PC-3 (cell line): ENCODE data around the gene KIFC1. TPM values are rescaled to one million over a fixed set of nuclear protein-coding genes. Genes with fewer than 3 reads are reported as not detected.

ENCODE experiments used
- ATAC-seq: fragments of 200-7000 bp; cut with Tn5 transposase; 2 replicates; pipeline ENCODE4 v1.9.1; 2020; ENCODE audit warnings: mild to moderate bottlenecking, moderate library complexity
- BruUV-seq: library from RNA; stranded (reverse); fragments of 400-500 nt; replicated peaks from 2 replicates; lab custom pipeline; 2021; lab: Mats Ljungman, UMichigan
- CTCF ChIA-PET: fragments of 300-600 bp; sonication (Branson Sonifier 250); formaldehyde crosslinking; loops from one replicate; lab custom pipeline; 2022; ENCODE audit warnings: antibody characterized with exemption; lab: Charles Lee
- POLR2A ChIA-PET: fragments of 300-600 bp; sonication (Branson Sonifier 250); formaldehyde crosslinking; loops from one replicate; lab custom pipeline; 2022; ENCODE audit warnings: antibody characterized with exemption; ENCODE audit not compliant: unreplicated experiment; lab: Charles Lee
- DNase-seq: peaks from one replicate; pipeline ENCODE4 v3.0.0-alpha.2; 2015
- H2AFZ ChIP-seq: fragments of 300-600 bp; sonication (generic); 2 replicates; pipeline ENCODE4 v1.6.0; 2016; ENCODE audit warnings: antibody characterized with exemption, low read length
- H3F3A ChIP-seq: fragments of 300-600 bp; sonication (generic); one replicate; pipeline ENCODE4 v1.6.0; 2017; ENCODE audit warnings: antibody characterized with exemption, low read length, control low read depth, mild to moderate bottlenecking; ENCODE audit not compliant: unreplicated experiment
- H3K27ac ChIP-seq: fragments of 300-600 bp; sonication (generic); 2 replicates; pipeline ENCODE4 v1.5.1; 2016; ENCODE audit warnings: mild to moderate bottlenecking, low read length
- H3K27me3 ChIP-seq: fragments of 300-600 bp; sonication (generic); 2 replicates; pipeline ENCODE4 v1.6.1; 2016; ENCODE audit warnings: low read length, mixed read lengths
- H3K36me3 ChIP-seq: fragments of 300-600 bp; sonication (generic); 2 replicates; pipeline ENCODE4 v1.6.1; 2016; ENCODE audit warnings: low read depth, mixed run types, low read length, mixed read lengths
- H3K4me1 ChIP-seq: fragments of 300-600 bp; sonication (generic); 2 replicates; pipeline ENCODE4 v1.5.1; 2016; ENCODE audit warnings: low read length; ENCODE audit not compliant: insufficient read depth
- H3K4me2 ChIP-seq: fragments of 300-600 bp; sonication (generic); 2 replicates; pipeline ENCODE4 v1.6.0; 2016; ENCODE audit warnings: low read length
- H3K4me3 ChIP-seq: fragments of 300-600 bp; sonication (generic); 2 replicates; pipeline ENCODE4 v1.5.1; 2016; ENCODE audit warnings: mild to moderate bottlenecking, low read length, mixed read lengths
- H3K79me2 ChIP-seq: fragments of 300-600 bp; sonication (generic); 2 replicates; pipeline ENCODE4 v1.6.1; 2017; ENCODE audit warnings: low read length, mixed read lengths
- H3K9ac ChIP-seq: fragments of 300-600 bp; sonication (generic); 2 replicates; pipeline ENCODE4 v1.6.0; 2016; ENCODE audit warnings: mild to moderate bottlenecking, low read length
- H3K9me2 ChIP-seq: fragments of 300-600 bp; sonication (generic); replicated peaks from 2 replicates; pipeline ENCODE4 v1.6.1; 2016; ENCODE audit warnings: mixed run types, low read length, mixed read lengths
- H3K9me3 ChIP-seq: fragments of 300-600 bp; sonication (generic); 2 replicates; pipeline ENCODE4 v1.6.1; 2016; ENCODE audit warnings: low read length, mixed read lengths
- H4K20me1 ChIP-seq: fragments of 300-600 bp; sonication (generic); 2 replicates; pipeline ENCODE4 v1.6.1; 2016; ENCODE audit warnings: low read length, mixed read lengths
- EZH2 ChIP-seq: fragments of 300-600 bp; sonication (generic); IDR thresholded peaks from one replicate; pipeline ENCODE4 v1.6.1; 2017; ENCODE audit warnings: antibody characterized with exemption, mild to moderate bottlenecking, low read length; ENCODE audit not compliant: unreplicated experiment
- EZH2phosphoT487 ChIP-seq: fragments of 300-600 bp; sonication (generic); IDR thresholded peaks from 2 replicates; pipeline ENCODE4 v1.6.1; 2018; ENCODE audit warnings: mild to moderate bottlenecking, antibody characterized with exemption, low read length, borderline replicate concordance
- intact Hi-C: fragments of 100-400 bp; cut with micrococcal nuclease; formaldehyde crosslinking; loops from 2 replicates; pipeline ENCODE4 v1.9.0; 2023
- total RNA-seq: library from RNA; depleted of rRNA; stranded (reverse); fragments of >200 nt; gene quantifications from 2 replicates; pipeline ENCODE4 v1.2.3, GENCODE V29; 2014
- TF ChIP-seq, protein P1 (sequence below): fragments of 300-600 bp; sonication (generic); conservative IDR thresholded peaks from 2 replicates; pipeline ENCODE4 v1.5.1; 2017; ENCODE audit warnings: antibody characterized with exemption, low read depth, mild to moderate bottlenecking, low read length

The KIFC1 gene
- total RNA-seq, 1 experiment from 2014 or later, result 66.7 TPM

DNA sequence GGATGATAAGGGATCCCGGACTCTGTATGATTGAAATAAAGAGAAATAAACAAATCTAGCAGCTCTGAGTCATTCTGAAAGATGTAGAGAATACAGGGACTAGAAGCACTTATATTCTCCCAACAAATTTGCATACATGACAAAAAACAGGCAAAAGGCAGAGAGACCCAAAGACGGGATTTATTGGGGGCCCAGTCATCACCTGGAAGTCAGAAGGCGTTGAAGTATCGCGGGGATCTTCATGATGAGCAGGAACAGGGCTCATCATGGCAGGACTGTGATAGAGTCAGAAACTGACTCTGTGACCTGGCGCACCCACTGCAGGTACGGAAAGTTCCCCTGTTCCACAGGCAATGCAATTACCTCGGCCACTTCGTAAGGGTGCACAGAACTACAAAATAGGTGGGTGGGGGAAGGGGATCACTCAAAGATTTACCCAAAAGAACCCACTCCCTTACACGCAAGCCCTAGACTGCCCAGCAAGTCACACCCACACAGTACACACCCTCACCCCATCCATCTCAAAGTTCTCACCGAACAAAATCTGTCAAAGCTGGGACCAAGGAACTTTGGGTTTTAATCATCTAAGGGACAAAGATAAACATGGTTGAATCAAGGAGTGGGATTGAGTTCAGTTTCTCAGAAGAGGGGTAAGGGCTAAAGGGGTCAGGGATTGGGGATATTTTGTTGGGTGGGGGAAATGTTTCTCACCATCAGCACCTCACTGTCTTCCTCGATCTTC is 24.9 kb downstream of the KIFC1 start:
- no peaks in the 10 kb centered on the region for H4K20me1 ChIP-seq
- no TSS peak for BruUV-seq
- no peak overlapping the region for H2AFZ ChIP-seq
- H3K36me3 ChIP-seq, result peaks cover 21% of the 10 kb centered on the region; the same call in 1 of the 2 replicates
- peak overlapping the region; percentile 99 for H3K4me2 ChIP-seq
- no peak for DNase-seq
- H3K27ac ChIP-seq, result peak overlapping the region; percentile 82
- peaks cover 29% of the 10 kb centered on the region for H3K79me2 ChIP-seq
- intact Hi-C loops, result loop anchor here (10.0 kb wide), 1 partner anchor 212 kb away; the partner anchor contains the start of genes HSD17B8, RING1, RXRB and SLC39A7
- H3K27me3 ChIP-seq, result no peaks in the 10 kb centered on the region
- ChIA-PET CTCF (interaction anchor here (0.5 kb wide), 1 partner anchor 32 kb away, joined by 3 read pairs; no protein-coding TSS in a partner anchor), POLR2A (no interaction called here)
- H3K9me2 ChIP-seq, result no peaks in the 10 kb centered on the region
- no peaks in the 10 kb centered on the region for H3K9me3 ChIP-seq
- peaks cover 28% of the 10 kb centered on the region for H3K4me1 ChIP-seq
- peak overlapping the region; percentile 86 for H3K9ac ChIP-seq
- no peak for ATAC-seq
- peak overlapping the region; percentile 81 for H3K4me3 ChIP-seq
- no peaks in the 10 kb centered on the region for H3F3A ChIP-seq
- TF ChIP-seq EZH2phosphoT487 (no peak), EZH2 (no peak)
- TF ChIP-seq, protein P1, sequence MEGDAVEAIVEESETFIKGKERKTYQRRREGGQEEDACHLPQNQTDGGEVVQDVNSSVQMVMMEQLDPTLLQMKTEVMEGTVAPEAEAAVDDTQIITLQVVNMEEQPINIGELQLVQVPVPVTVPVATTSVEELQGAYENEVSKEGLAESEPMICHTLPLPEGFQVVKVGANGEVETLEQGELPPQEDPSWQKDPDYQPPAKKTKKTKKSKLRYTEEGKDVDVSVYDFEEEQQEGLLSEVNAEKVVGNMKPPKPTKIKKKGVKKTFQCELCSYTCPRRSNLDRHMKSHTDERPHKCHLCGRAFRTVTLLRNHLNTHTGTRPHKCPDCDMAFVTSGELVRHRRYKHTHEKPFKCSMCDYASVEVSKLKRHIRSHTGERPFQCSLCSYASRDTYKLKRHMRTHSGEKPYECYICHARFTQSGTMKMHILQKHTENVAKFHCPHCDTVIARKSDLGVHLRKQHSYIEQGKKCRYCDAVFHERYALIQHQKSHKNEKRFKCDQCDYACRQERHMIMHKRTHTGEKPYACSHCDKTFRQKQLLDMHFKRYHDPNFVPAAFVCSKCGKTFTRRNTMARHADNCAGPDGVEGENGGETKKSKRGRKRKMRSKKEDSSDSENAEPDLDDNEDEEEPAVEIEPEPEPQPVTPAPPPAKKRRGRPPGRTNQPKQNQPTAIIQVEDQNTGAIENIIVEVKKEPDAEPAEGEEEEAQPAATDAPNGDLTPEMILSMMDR, result no peak

DNA sequence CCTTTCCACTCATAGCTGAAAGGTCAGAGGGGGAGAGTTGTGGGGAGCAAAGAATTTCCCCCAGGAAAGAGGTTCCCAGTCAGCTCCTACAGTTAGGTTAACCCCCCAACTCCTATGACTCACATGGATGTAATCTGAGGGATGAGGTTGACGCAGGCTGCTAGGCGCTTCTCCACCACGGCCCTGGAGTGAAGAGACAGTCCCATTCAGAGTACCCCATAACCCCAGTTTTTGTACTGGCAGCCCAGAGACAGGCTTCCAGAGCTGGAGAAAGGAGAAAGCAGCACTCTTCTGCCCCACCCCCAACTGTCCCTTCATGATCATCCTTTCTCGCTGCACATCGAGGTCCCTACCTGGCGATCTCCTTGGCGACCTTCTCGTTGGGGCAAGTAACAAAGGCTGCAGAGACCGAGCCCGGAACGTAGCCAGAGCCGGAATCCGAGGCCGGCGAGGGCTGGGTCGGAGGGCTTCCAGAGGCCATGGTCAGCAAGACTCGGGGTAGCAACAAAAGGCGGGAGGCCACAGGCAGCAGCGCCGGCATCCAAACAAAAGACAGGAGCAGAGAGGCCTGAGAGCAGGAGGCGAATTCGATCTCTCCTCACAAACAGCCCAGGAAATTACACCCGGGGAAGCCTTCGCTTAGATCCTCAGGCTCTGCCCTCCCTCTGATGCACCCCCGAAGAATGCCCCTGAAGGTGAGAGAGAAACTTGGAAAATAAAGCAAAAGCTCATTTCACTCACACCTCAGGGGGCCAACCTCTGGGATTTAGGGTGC is 25.7 kb downstream of the KIFC1 start:
- no peaks in the 10 kb centered on the region for H4K20me1 ChIP-seq
- H3K36me3 ChIP-seq, result peaks cover 21% of the 10 kb centered on the region; the same call in 1 of the 2 replicates
- H3K9me2 ChIP-seq, result no peaks in the 10 kb centered on the region
- H3K9me3 ChIP-seq, result no peaks in the 10 kb centered on the region
- TF ChIP-seq EZH2phosphoT487, result no peak
- TF ChIP-seq, protein P1, result no peak
- no peak for TF ChIP-seq EZH2
- BruUV-seq, result TSS peak; percentile 79
- H3K4me3 ChIP-seq, result peak overlapping the region; percentile 81
- H3K9ac ChIP-seq, result peak overlapping the region; percentile 86
- peaks cover 27% of the 10 kb centered on the region for H3K79me2 ChIP-seq
- peak overlapping the region; percentile 91 for H2AFZ ChIP-seq
- H3K27me3 ChIP-seq, result no peaks in the 10 kb centered on the region
- peak overlapping the region; percentile 82 for H3K27ac ChIP-seq
- peak overlapping the region; percentile 99 for H3K4me2 ChIP-seq
- ATAC-seq (peak; percentile 39), DNase-seq (peak; percentile 66)
- no peaks in the 10 kb centered on the region for H3F3A ChIP-seq
- ChIA-PET CTCF (interaction anchor here (0.5 kb wide), 1 partner anchor 33 kb away, joined by 3 read pairs; no protein-coding TSS in a partner anchor), POLR2A (interaction anchor here (0.6 kb wide), 1 partner anchor 824 kb away, joined by 6 read pairs; no protein-coding TSS in a partner anchor)
- peaks cover 28% of the 10 kb centered on the region for H3K4me1 ChIP-seq
- intact Hi-C loops, result loop anchor here (10.0 kb wide), 1 partner anchor 213 kb away; the partner anchor contains the start of genes HSD17B8, RING1, RXRB and SLC39A7
